Esophagus muscularis mucosa (tissue), 4 donors: ENCODE data around the gene ZNF142. TPM values are rescaled to one million over a fixed set of nuclear protein-coding genes. Genes with fewer than 3 reads are reported as not detected.
A peak's percentile ranks its signal among the peaks of the same experiment; 100 is the strongest.

ENCODE experiments used
- DNase-seq: peaks from one replicate; pipeline ENCODE4 v3.0.0-alpha.2; 2017; ENCODE audit errors: extremely low spot score
- H3K27ac ChIP-seq, 4 donors: fragments of 200-600 bp; sonication (generic); replicated peaks in 1 of 4; 1 replicate in 3 of 4; 2 replicates in 1 of 4; pipeline ENCODE4 v1.5.1; 2016 to 2019; ENCODE audit warnings: mild to moderate bottlenecking in 1 of 4
- H3K27me3 ChIP-seq, 4 donors: fragments of 200-600 bp; sonication (generic); one replicate each; pipeline versions ENCODE4 v1.5.1 to v1.6.0; 2016 to 2019
- H3K36me3 ChIP-seq, 4 donors: fragments of 200-600 bp; sonication (generic); one replicate each; pipeline ENCODE4 v1.5.1; 2016 to 2019
- H3K4me1 ChIP-seq, 4 donors: fragments of 200-600 bp; sonication (generic); one replicate each; pipeline ENCODE4 v1.5.1; 2016 to 2019
- H3K4me3 ChIP-seq, 4 donors: fragments of 200-600 bp; sonication (generic); 1 replicate in 2 of 4; 2 replicates in 2 of 4; pipeline ENCODE4 v1.5.1; 2016 to 2019; ENCODE audit warnings: mild to moderate bottlenecking in 4 of 4, moderate library complexity in 1 of 4
- H3K9me3 ChIP-seq, 4 donors: fragments of 200-600 bp; sonication (generic); 1 replicate in 3 of 4; 2 replicates in 1 of 4; pipeline ENCODE4 v1.5.1; 2016 to 2019
- EP300 ChIP-seq: sonication (generic); formaldehyde crosslinking; IDR thresholded peaks from one replicate; pipeline ENCODE4 v1.6.1; 2017; ENCODE audit warnings: antibody characterized with exemption
- POLR2A ChIP-seq: fragments of 450-650 bp; IDR thresholded peaks from one replicate; pipeline ENCODE4 v1.6.1; 2017; ENCODE audit warnings: antibody characterized with exemption, moderate library complexity, mild to moderate bottlenecking, low read depth
- POLR2AphosphoS5 ChIP-seq, 2 donors: sonication (generic); formaldehyde crosslinking; IDR thresholded peaks; one replicate each; pipeline ENCODE4 v1.6.1; 2017; ENCODE audit warnings: antibody characterized with exemption in 2 of 2
- WGBS: methylation state at CpG from one replicate; pipeline ENCODE4 v1.1.5; 2018; 5-methylcytosine and 5-hydroxymethylcytosine counted together
- intact Hi-C: fragments of 100-400 bp; cut with DNase I; formaldehyde crosslinking; loops from one replicate; pipeline ENCODE4 v1.15.1; 2023
- small RNA-seq, 3 donors: library from RNA; depleted of rRNA; stranded (forward); fragments of <200 nt; gene quantifications; one replicate each; pipeline ENCODE3, GENCODE V24; 2016
- total RNA-seq, 4 donors: library from RNA; depleted of rRNA; stranded (reverse); fragments of >200 nt; gene quantifications; one replicate each; pipeline versions ENCODE4 v1.1.0 to v1.2.1, GENCODE V29; 2016
- TF ChIP-seq, protein P1 (sequence below), 3 experiments: fragments of 200-600 bp in 2 of 3; fragments of 450-650 bp in 1 of 3; sonication (generic) in 2 of 3; IDR thresholded peaks; one replicate each; pipeline ENCODE4 v1.5.1; 2017 to 2019; ENCODE audit warnings: antibody characterized with exemption in 3 of 3, mild to moderate bottlenecking in 2 of 3, moderate library complexity in 1 of 3

ZNF142 gene
- total RNA-seq, 4 donors from 2014 or later: 17.4 to 33.6 (median 26.3) TPM

DNA sequence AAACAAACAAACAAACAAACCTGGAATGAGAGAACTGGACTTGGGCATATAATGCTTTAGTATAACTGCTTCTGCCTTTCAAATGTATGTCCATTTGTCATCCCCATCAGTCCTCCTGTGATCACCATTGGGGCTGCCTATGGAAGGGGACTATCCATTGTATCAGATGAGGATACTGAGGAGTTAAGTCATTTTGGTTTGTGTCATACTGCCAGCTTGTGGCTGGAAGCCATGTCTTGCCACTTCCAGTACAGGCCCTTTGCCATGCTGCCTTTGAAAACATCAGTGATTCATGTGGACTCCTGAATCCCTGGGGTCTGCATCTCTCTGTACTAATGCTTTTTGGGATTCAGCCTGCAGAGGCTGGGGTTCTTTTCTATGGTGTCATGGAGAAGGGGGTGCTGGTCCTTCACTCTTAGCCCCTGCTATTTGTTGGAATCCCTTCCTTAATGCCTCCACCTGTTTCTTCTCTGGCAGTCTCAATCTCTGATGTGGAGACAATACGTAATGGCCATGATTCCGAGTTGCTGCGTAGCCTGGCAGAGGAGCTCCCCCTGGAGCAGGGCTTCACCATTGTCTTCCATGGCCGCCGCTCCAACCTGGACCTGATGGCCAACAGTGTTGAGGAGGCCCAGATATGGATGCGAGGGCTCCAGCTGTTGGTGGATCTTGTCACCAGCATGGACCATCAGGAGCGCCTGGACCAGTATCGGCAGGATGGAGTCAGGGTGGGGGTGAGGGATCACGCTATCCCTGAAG, 41.1 kb downstream of the ZNF142 start:
- no peak overlapping the region for H3K4me3 ChIP-seq
- WGBS: 87% methylated on average over 9 of the region's 9 CpGs
- TF ChIP-seq POLR2A: no peak
- TF ChIP-seq POLR2AphosphoS5 (IDR thresholded peaks at IDR 0.05): no peak
- TF ChIP-seq EP300: no peak
- TF ChIP-seq, protein P1, sequence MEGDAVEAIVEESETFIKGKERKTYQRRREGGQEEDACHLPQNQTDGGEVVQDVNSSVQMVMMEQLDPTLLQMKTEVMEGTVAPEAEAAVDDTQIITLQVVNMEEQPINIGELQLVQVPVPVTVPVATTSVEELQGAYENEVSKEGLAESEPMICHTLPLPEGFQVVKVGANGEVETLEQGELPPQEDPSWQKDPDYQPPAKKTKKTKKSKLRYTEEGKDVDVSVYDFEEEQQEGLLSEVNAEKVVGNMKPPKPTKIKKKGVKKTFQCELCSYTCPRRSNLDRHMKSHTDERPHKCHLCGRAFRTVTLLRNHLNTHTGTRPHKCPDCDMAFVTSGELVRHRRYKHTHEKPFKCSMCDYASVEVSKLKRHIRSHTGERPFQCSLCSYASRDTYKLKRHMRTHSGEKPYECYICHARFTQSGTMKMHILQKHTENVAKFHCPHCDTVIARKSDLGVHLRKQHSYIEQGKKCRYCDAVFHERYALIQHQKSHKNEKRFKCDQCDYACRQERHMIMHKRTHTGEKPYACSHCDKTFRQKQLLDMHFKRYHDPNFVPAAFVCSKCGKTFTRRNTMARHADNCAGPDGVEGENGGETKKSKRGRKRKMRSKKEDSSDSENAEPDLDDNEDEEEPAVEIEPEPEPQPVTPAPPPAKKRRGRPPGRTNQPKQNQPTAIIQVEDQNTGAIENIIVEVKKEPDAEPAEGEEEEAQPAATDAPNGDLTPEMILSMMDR (IDR thresholded peaks at IDR 0.05): no peak
- H3K9me3 ChIP-seq: no peaks in the 10 kb centered on the region
- peaks cover 0 to 21% (median 2%) of the 10 kb centered on the region in 4 donors for H3K36me3 ChIP-seq
- DNase-seq: no peak
- H3K4me1 ChIP-seq: peaks cover 0 to 32% (median 28%) of the 10 kb centered on the region in 4 donors
- intact Hi-C loops: no loop called here
- H3K27me3 ChIP-seq: no peaks in the 10 kb centered on the region
- no peak overlapping the region for H3K27ac ChIP-seq

DNA sequence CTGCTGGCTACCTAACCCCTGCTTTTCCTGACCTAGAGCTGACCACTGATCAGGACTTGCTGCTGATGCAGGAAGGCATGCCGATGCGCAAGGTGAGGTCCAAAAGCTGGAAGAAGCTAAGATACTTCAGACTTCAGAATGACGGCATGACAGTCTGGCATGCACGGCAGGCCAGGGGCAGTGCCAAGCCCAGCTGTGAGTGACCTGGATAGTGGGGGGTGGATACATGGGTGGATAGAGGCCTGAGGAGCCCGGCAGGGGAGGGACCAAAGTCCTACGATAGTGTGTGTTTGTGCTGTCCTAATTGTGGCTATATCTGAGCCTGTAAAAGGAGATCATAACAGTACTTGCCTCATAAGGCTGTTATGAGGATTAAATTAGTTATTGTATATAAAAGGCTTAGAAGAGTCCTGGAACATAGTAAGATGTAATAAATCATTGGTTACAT, 43.5 kb downstream of the ZNF142 start:
- 56% methylated on average over 6 of the region's 6 CpGs for WGBS
- intact Hi-C loops: no loop called here
- DNase-seq: no peak
- peaks cover 0 to 18% (median 16%) of the 10 kb centered on the region in 4 donors for H3K4me1 ChIP-seq
- H3K4me3 ChIP-seq: no peak overlapping the region
- TF ChIP-seq, protein P1 (IDR thresholded peaks at IDR 0.05): no peak
- peak; percentile 61 for TF ChIP-seq POLR2AphosphoS5 (IDR thresholded peaks at IDR 0.05)
- peak overlapping the region; percentile 73 to 85 (median 80) for H3K27ac ChIP-seq
- peaks cover 0 to 9% (median 2%) of the 10 kb centered on the region in 4 donors for H3K36me3 ChIP-seq
- no peaks in the 10 kb centered on the region for H3K9me3 ChIP-seq
- no peaks in the 10 kb centered on the region for H3K27me3 ChIP-seq

DNA sequence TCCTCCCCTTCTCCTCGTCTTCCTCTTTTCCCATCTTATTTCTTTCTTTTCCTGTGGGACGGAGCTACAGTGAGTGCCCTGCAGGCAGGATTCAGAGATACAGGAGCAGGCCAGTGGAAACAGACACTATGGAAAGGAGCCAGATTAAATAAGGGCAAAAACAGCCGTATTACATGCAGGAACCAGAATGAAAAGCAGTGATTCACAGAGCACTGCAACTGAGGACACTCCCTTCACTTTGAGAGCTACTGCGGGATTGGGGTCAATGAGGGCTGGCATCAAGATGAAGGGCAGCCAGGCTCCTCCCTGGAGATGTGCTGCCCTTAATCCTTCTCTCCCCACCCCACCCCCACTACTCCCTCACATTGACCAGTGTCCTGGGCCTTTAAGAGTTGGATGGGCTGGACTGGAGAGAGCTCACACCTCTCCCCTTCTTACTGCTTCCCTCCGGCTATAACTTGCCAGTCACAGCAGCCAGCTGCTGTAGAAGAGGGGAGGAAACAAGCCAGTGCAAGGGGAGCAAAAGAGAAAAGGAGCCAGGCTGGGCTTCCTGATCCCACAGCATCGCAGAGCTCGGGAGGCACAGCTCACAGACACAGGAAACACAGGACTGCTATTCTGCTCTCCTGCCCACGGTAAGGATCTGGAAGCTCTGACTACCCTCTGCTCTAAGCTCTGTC, 51.8 kb downstream of the ZNF142 start, which contains the start of gene PLCD4:
PLCD4 (plus strand) TSS at position 464 of the 680 bp plus-strand sequence. CDS start 7,841 bp downstream, outside the sequence.
- Histone ChIP-seq H3K27ac (peak within 1 kb of the TSS; percentile 59 to 82 (median 74)), H3K9me3 (no peaks in the 10 kb centered on the region), H3K27me3 (no peaks in the 10 kb centered on the region), H3K4me1 (peaks cover 9 to 42% (median 28%) of the 10 kb centered on the region in 4 donors), H3K36me3 (no peaks in the 10 kb centered on the region), H3K4me3 (peak within 1 kb of the TSS; percentile 39 to 46 (median 44))
- WGBS: 15% methylated on average over 8 of the region's 8 CpGs
- TF ChIP-seq, protein P1 (IDR thresholded peaks at IDR 0.05): peak in 1 of 3 experiments; percentile 16
- TF ChIP-seq EP300: no peak
- TF ChIP-seq POLR2A: no peak
- TF ChIP-seq POLR2AphosphoS5 (IDR thresholded peaks at IDR 0.05): peak; percentile 59 to 70
- DNase-seq: no peak
- intact Hi-C loops: no loop called here

DNA sequence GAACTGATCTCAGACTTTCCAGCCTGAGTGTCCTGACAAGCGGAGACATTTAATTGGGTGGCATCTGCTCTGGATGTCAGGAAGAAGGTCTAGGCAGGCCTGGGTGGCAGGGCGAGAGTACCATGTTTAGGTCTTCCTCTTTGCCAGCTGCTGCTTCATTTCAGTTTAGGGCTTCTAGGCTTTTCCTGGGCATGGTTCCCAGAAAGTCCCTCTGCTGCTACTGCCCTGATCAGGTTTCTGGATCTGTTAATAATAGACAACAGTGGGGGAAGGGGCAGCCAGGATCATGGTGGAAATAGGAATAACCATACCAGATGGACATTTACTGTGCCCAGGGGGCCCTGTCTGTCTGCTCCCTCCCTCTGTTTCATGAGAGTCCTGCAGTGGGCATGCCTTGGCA, 54.0 kb downstream of the ZNF142 start:
- no peaks in the 10 kb centered on the region for H3K9me3 ChIP-seq
- no peak overlapping the region for H3K4me3 ChIP-seq
- 79% methylated on average over 2 of the region's 2 CpGs for WGBS
- H3K4me1 ChIP-seq: peaks cover 9 to 42% (median 28%) of the 10 kb centered on the region in 4 donors
- DNase-seq: no peak
- peak overlapping the region in 1 of 4 donors; percentile 28 for H3K27ac ChIP-seq
- no peak for TF ChIP-seq EP300
- TF ChIP-seq, protein P1 (IDR thresholded peaks at IDR 0.05): no peak
- no peak for TF ChIP-seq POLR2AphosphoS5 (IDR thresholded peaks at IDR 0.05)
- no peak for TF ChIP-seq POLR2A
- no peaks in the 10 kb centered on the region for H3K36me3 ChIP-seq
- intact Hi-C loops: no loop called here
- H3K27me3 ChIP-seq: no peaks in the 10 kb centered on the region

Small RNA genes within 50 kb of the gene (small RNA-seq; reads per million reads assigned to genes)
- gene RNU6-136P: 0 reads per million in 3 donors

Other genes with a start within 250 kb of the ZNF142 start
- under 1 TPM in 1 of 4 donors, not detected in 3; 0.86 TPM for gene VIL1, start 240.5 kb downstream of the ZNF142 start, total RNA-seq
- gene USP37, start 91.3 kb downstream of the ZNF142 start, total RNA-seq: 10 to 100 TPM in 1 of 4 donors, 1 to 10 TPM in 3; 6.7 to 15.0 (median 8.5) TPM
- 10 to 100 TPM; 23.0 to 33.8 (median 28.8) TPM for gene CNOT9, start 90.8 kb downstream of the ZNF142 start, total RNA-seq
- 1 to 10 TPM; 2.6 to 5.8 (median 4.8) TPM for gene PLCD4, start 51.7 kb downstream of the ZNF142 start, total RNA-seq
- 10 to 100 TPM; 21.3 to 27.3 (median 25.6) TPM for gene BCS1L, start 60 bp upstream of the ZNF142 start, total RNA-seq
- gene RNF25, start 12.4 kb upstream of the ZNF142 start, total RNA-seq: 10 to 100 TPM; 16.6 to 27.5 (median 21.1) TPM
- gene STK36, start 12.5 kb upstream of the ZNF142 start, total RNA-seq: 10 to 100 TPM; 12.1 to 19.1 (median 14.8) TPM
- 10 to 100 TPM in 2 of 4 donors, 1 to 10 TPM in 2; 5.8 to 11.3 (median 8.3) TPM for gene TTLL4, start 51.2 kb upstream of the ZNF142 start, total RNA-seq
- gene CYP27A1, start 122.5 kb upstream of the ZNF142 start, total RNA-seq: 10 to 100 TPM; 20.7 to 26.3 (median 23.6) TPM
- not detected for gene PRKAG3, start 172.2 kb upstream of the ZNF142 start, total RNA-seq
- gene WNT6, start 200.2 kb upstream of the ZNF142 start, total RNA-seq: 10 to 100 TPM in 2 of 4 donors, 1 to 10 TPM in 2; 2.9 to 14.3 (median 8.0) TPM
- gene WNT10A, start 221.2 kb upstream of the ZNF142 start, total RNA-seq: under 1 TPM in 1 of 4 donors, not detected in 3; 0.17 TPM